ENCODE results near the gene ZNF197. TPM values are rescaled to one million over a fixed set of nuclear protein-coding genes. Genes with fewer than 3 reads are reported as not detected.

Gene ZNF197
- total and polyA plus RNA-seq, 10 of the 15 experiments (the other 5 are each of a cell fraction or from before 2014, with no cell fraction given) = 3.2 to 16.6 (median 9.7) TPM

DNA sequence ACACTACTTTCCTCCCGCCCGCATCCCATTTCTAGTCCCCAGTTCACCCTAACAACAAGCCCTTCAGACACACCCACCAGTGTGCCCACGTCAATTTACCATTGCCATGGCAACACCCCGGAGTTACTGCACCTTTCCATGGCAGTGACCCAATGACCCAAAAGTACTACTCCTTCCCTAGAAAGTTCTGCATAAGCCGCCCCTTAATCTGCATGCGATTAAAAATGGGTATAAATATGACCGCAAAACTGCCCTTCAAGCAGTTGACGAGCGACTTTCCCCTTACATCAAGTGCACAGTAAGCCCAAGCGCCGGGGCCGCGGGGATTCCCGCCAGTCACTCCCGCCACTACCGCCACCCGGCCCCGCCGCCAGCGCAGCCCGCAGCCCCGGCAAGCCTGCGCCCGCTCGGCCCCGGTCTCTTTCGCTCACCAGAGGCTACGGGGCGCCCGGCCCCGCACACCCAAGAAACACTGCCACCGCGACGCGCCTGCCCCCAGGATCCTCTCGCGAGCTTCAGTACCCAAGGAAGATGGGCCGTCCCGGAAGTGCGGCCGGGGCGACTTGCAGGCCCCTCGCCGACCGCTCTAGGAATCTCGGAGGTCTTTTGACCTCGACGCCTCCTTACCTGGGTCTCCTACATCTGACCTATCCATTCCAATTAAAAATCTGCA lies 60.4 kb downstream of the ZNF197 start (continued):
- TF ChIP-seq KAT2A (conservative IDR thresholded peaks at IDR 0.05; ENCODE audit: control insufficient read depth, low read depth, low read length) (no peak), JUNB (IDR thresholded peaks at IDR 0.05) (no peak), JUND (IDR thresholded peaks at IDR 0.05; ENCODE audit: low read depth, low read length) (no peak), POLR2AphosphoS2 (IDR thresholded peaks at IDR 0.05; ENCODE audit: low read depth, low read length) (peak; percentile 68; the same call in 1 of the 2 replicates), ESRRA (IDR thresholded peaks at IDR 0.05; ENCODE audit: low read length) (no peak), SMAD1 (IDR thresholded peaks at IDR 0.05; ENCODE audit: low read depth, partially characterized antibody) (no peak), KLF5 (IDR thresholded peaks at IDR 0.05; ENCODE audit: partially characterized antibody) (no peak), CHD2 (IDR thresholded peaks at IDR 0.05; ENCODE audit: borderline replicate concordance, low read depth, low read length) (peak; percentile 98), SUPT20H (IDR thresholded peaks at IDR 0.05; ENCODE audit: borderline replicate concordance, control insufficient read depth, low read depth, low read length) (no peak), FOXK2 (IDR thresholded peaks at IDR 0.05) (no peak), NFXL1 (IDR thresholded peaks at IDR 0.05; ENCODE audit: borderline replicate concordance) (no peak), NFIC (IDR thresholded peaks at IDR 0.05; ENCODE audit: low read depth, low read length) (no peak), TARDBP (IDR thresholded peaks at IDR 0.05; ENCODE audit: borderline replicate concordance) (no peak), SMC3 (IDR thresholded peaks at IDR 0.05; ENCODE audit: borderline replicate concordance, low read length) (peak; percentile 15; the same call in 1 of the 2 replicates), SREBF1 (IDR thresholded peaks at IDR 0.05; ENCODE audit: low read length) (no peak), STAT1 (conservative IDR thresholded peaks at IDR 0.05) (no peak), MYB (IDR thresholded peaks at IDR 0.05; ENCODE audit: borderline replicate concordance, low read depth, low read length) (no peak), RCOR1 (conservative IDR thresholded peaks at IDR 0.05; ENCODE audit: low read depth, low read length) (no peak), CREM (IDR thresholded peaks at IDR 0.05; ENCODE audit: low read depth) (peak; percentile 55; the same call in 1 of the 2 replicates), IKZF2 (IDR thresholded peaks at IDR 0.05) (no peak), CBX5 (IDR thresholded peaks at IDR 0.05; ENCODE audit: low read depth) (0 out of 2 replicates have a peak, but pooled peaks have one; percentile 43)
- TF ChIP-seq, protein P1, sequence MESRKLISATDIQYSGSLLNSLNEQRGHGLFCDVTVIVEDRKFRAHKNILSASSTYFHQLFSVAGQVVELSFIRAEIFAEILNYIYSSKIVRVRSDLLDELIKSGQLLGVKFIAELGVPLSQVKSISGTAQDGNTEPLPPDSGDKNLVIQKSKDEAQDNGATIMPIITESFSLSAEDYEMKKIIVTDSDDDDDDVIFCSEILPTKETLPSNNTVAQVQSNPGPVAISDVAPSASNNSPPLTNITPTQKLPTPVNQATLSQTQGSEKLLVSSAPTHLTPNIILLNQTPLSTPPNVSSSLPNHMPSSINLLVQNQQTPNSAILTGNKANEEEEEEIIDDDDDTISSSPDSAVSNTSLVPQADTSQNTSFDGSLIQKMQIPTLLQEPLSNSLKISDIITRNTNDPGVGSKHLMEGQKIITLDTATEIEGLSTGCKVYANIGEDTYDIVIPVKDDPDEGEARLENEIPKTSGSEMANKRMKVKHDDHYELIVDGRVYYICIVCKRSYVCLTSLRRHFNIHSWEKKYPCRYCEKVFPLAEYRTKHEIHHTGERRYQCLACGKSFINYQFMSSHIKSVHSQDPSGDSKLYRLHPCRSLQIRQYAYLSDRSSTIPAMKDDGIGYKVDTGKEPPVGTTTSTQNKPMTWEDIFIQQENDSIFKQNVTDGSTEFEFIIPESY (IDR thresholded peaks at IDR 0.05) = no peak
- TF ChIP-seq, protein P2, sequence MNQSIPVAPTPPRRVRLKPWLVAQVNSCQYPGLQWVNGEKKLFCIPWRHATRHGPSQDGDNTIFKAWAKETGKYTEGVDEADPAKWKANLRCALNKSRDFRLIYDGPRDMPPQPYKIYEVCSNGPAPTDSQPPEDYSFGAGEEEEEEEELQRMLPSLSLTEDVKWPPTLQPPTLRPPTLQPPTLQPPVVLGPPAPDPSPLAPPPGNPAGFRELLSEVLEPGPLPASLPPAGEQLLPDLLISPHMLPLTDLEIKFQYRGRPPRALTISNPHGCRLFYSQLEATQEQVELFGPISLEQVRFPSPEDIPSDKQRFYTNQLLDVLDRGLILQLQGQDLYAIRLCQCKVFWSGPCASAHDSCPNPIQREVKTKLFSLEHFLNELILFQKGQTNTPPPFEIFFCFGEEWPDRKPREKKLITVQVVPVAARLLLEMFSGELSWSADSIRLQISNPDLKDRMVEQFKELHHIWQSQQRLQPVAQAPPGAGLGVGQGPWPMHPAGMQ (IDR thresholded peaks at IDR 0.05; ENCODE audit: borderline replicate concordance) = peak; percentile 21; the same call in 1 of the 2 replicates
- TF ChIP-seq, protein P3, sequence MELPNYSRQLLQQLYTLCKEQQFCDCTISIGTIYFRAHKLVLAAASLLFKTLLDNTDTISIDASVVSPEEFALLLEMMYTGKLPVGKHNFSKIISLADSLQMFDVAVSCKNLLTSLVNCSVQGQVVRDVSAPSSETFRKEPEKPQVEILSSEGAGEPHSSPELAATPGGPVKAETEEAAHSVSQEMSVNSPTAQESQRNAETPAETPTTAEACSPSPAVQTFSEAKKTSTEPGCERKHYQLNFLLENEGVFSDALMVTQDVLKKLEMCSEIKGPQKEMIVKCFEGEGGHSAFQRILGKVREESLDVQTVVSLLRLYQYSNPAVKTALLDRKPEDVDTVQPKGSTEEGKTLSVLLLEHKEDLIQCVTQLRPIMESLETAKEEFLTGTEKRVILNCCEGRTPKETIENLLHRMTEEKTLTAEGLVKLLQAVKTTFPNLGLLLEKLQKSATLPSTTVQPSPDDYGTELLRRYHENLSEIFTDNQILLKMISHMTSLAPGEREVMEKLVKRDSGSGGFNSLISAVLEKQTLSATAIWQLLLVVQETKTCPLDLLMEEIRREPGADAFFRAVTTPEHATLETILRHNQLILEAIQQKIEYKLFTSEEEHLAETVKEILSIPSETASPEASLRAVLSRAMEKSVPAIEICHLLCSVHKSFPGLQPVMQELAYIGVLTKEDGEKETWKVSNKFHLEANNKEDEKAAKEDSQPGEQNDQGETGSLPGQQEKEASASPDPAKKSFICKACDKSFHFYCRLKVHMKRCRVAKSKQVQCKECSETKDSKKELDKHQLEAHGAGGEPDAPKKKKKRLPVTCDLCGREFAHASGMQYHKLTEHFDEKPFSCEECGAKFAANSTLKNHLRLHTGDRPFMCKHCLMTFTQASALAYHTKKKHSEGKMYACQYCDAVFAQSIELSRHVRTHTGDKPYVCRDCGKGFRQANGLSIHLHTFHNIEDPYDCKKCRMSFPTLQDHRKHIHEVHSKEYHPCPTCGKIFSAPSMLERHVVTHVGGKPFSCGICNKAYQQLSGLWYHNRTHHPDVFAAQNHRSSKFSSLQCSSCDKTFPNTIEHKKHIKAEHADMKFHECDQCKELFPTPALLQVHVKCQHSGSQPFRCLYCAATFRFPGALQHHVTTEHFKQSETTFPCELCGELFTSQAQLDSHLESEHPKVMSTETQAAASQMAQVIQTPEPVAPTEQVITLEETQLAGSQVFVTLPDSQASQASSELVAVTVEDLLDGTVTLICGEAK (IDR thresholded peaks at IDR 0.05; ENCODE audit: borderline replicate concordance) = peak; percentile 83

Measured in GM12878 (cell line).